Esophagus muscularis mucosa (tissue), 4 donors: Measurements from ENCODE around the gene OR52H1. TPM values are rescaled to one million over a fixed set of nuclear protein-coding genes. Genes with fewer than 3 reads are reported as not detected.

Experiments used
- DNase-seq: peaks from one replicate; pipeline ENCODE4 v3.0.0-alpha.2; 2017; ENCODE audit errors: extremely low spot score
- H3K27ac ChIP-seq, 4 donors: fragments of 200-600 bp; sonication (generic); replicated peaks in 1 of 4; 1 replicate in 3 of 4; 2 replicates in 1 of 4; pipeline ENCODE4 v1.5.1; 2016 to 2019; ENCODE audit warnings: mild to moderate bottlenecking in 1 of 4
- H3K27me3 ChIP-seq, 4 donors: fragments of 200-600 bp; sonication (generic); one replicate each; pipeline versions ENCODE4 v1.5.1 to v1.6.0; 2016 to 2019
- H3K36me3 ChIP-seq, 4 donors: fragments of 200-600 bp; sonication (generic); one replicate each; pipeline ENCODE4 v1.5.1; 2016 to 2019
- H3K4me1 ChIP-seq, 4 donors: fragments of 200-600 bp; sonication (generic); one replicate each; pipeline ENCODE4 v1.5.1; 2016 to 2019
- H3K4me3 ChIP-seq, 4 donors: fragments of 200-600 bp; sonication (generic); 1 replicate in 2 of 4; 2 replicates in 2 of 4; pipeline ENCODE4 v1.5.1; 2016 to 2019; ENCODE audit warnings: mild to moderate bottlenecking in 4 of 4, moderate library complexity in 1 of 4
- H3K9me3 ChIP-seq, 4 donors: fragments of 200-600 bp; sonication (generic); 1 replicate in 3 of 4; 2 replicates in 1 of 4; pipeline ENCODE4 v1.5.1; 2016 to 2019
- EP300 ChIP-seq: sonication (generic); formaldehyde crosslinking; IDR thresholded peaks from one replicate; pipeline ENCODE4 v1.6.1; 2017; ENCODE audit warnings: antibody characterized with exemption
- POLR2A ChIP-seq: fragments of 450-650 bp; IDR thresholded peaks from one replicate; pipeline ENCODE4 v1.6.1; 2017; ENCODE audit warnings: antibody characterized with exemption, moderate library complexity, mild to moderate bottlenecking, low read depth
- POLR2AphosphoS5 ChIP-seq, 2 donors: sonication (generic); formaldehyde crosslinking; IDR thresholded peaks; one replicate each; pipeline ENCODE4 v1.6.1; 2017; ENCODE audit warnings: antibody characterized with exemption in 2 of 2
- WGBS: methylation state at CpG from one replicate; pipeline ENCODE4 v1.1.5; 2018; 5-methylcytosine and 5-hydroxymethylcytosine counted together
- intact Hi-C: fragments of 100-400 bp; cut with DNase I; formaldehyde crosslinking; loops from one replicate; pipeline ENCODE4 v1.15.1; 2023
- total RNA-seq, 4 donors: library from RNA; depleted of rRNA; stranded (reverse); fragments of >200 nt; gene quantifications; one replicate each; pipeline versions ENCODE4 v1.1.0 to v1.2.1, GENCODE V29; 2016
- TF ChIP-seq, protein P1 (sequence below), 3 experiments: fragments of 200-600 bp in 2 of 3; fragments of 450-650 bp in 1 of 3; sonication (generic) in 2 of 3; IDR thresholded peaks; one replicate each; pipeline ENCODE4 v1.5.1; 2017 to 2019; ENCODE audit warnings: antibody characterized with exemption in 3 of 3, mild to moderate bottlenecking in 2 of 3, moderate library complexity in 1 of 3

OR52H1 gene
- total RNA-seq, 4 donors from 2014 or later = not detected

DNA sequence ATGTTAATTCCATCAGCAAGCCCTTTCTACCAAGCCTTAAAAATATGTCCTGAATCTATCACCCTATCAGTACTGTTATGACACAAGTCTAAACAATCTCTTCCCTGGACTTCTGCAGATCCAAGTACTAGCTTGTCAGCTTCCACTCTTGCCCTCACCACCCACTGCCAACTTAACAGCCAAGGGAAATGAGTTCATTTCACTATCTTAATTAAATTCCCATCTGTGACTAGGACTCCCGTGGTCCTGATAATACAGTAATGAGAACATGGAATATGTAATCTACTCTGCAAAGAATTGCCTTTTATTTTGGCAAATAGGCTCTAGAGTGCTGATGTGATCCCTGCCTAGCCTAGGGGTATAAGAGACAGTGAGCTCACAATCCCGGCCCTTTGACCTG, 48.7 kb downstream of the OR52H1 start:
- DNase-seq = no peak
- TF ChIP-seq, protein P1, sequence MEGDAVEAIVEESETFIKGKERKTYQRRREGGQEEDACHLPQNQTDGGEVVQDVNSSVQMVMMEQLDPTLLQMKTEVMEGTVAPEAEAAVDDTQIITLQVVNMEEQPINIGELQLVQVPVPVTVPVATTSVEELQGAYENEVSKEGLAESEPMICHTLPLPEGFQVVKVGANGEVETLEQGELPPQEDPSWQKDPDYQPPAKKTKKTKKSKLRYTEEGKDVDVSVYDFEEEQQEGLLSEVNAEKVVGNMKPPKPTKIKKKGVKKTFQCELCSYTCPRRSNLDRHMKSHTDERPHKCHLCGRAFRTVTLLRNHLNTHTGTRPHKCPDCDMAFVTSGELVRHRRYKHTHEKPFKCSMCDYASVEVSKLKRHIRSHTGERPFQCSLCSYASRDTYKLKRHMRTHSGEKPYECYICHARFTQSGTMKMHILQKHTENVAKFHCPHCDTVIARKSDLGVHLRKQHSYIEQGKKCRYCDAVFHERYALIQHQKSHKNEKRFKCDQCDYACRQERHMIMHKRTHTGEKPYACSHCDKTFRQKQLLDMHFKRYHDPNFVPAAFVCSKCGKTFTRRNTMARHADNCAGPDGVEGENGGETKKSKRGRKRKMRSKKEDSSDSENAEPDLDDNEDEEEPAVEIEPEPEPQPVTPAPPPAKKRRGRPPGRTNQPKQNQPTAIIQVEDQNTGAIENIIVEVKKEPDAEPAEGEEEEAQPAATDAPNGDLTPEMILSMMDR (IDR thresholded peaks at IDR 0.05) = no peak
- no peak for TF ChIP-seq POLR2A
- TF ChIP-seq POLR2AphosphoS5 (IDR thresholded peaks at IDR 0.05) = no peak
- TF ChIP-seq EP300 = no peak
- Histone ChIP-seq H3K4me3 (no peak overlapping the region), H3K9me3 (no peaks in the 10 kb centered on the region), H3K27ac (no peak overlapping the region), H3K27me3 (no peaks in the 10 kb centered on the region), H3K4me1 (no peaks in the 10 kb centered on the region), H3K36me3 (no peaks in the 10 kb centered on the region)
- intact Hi-C loops = no loop called here
- WGBS = 76% methylated on average over 2 of the region's 2 CpGs

Other genes with a start within 250 kb of the OR52H1 start
- gene OR51B4, start 246.6 kb downstream of the OR52H1 start, total RNA-seq = not detected
- not detected for gene OR51B2, start 224.2 kb downstream of the OR52H1 start, total RNA-seq
- not detected for gene OR51B5, start 205.0 kb downstream of the OR52H1 start, total RNA-seq
- not detected for gene OR51B6, start 197.0 kb downstream of the OR52H1 start, total RNA-seq
- gene OR51M1, start 164.7 kb downstream of the OR52H1 start, total RNA-seq = not detected
- not detected for gene OR51Q1, start 126.4 kb downstream of the OR52H1 start, total RNA-seq
- not detected for gene OR51I1, start 107.0 kb downstream of the OR52H1 start, total RNA-seq
- not detected for gene OR51I2, start 99.2 kb downstream of the OR52H1 start, total RNA-seq
- gene OR52D1, start 59.9 kb downstream of the OR52H1 start, total RNA-seq = not detected
- under 1 TPM in 1 of 4 donors, not detected in 3; 0.13 TPM for gene UBQLN3, start 38.6 kb downstream of the OR52H1 start, total RNA-seq
- gene UBQLNL, start 31.8 kb downstream of the OR52H1 start, total RNA-seq = under 1 TPM in 3 of 4 donors, not detected in 1; 0.19 to 0.46 (median 0.42) TPM
- not detected for gene OR52B6, start 32.3 kb upstream of the OR52H1 start, total RNA-seq
- 1 to 10 TPM; 1.8 to 3.4 (median 2.5) TPM for gene TRIM6, start 48.1 kb upstream of the OR52H1 start, total RNA-seq
- 1 to 10 TPM; 3.0 to 5.0 (median 3.9) TPM for gene TRIM34, start 76.5 kb upstream of the OR52H1 start, total RNA-seq
- 10 to 100 TPM; 15.9 to 21.5 (median 16.6) TPM for gene TRIM5, start 136.5 kb upstream of the OR52H1 start, total RNA-seq
- 10 to 100 TPM; 27.1 to 46.6 (median 36.7) TPM for gene TRIM22, start 141.2 kb upstream of the OR52H1 start, total RNA-seq
- not detected for gene OR56B1, start 187.9 kb upstream of the OR52H1 start, total RNA-seq
- not detected for gene OR52N4, start 205.7 kb upstream of the OR52H1 start, total RNA-seq
- gene OR52N5, start 234.8 kb upstream of the OR52H1 start, total RNA-seq = under 1 TPM in 1 of 4 donors, not detected in 3; 0.17 TPM
- not detected for gene OR52N1, start 242.7 kb upstream of the OR52H1 start, total RNA-seq